Neural cell (in vitro differentiated cells): ENCODE results near the gene IL3RA. TPM values are rescaled to one million over a fixed set of nuclear protein-coding genes. Genes with fewer than 3 reads are reported as not detected.
"Not testable (repeated sequence)": the region's sequence is repeated elsewhere in the genome, so short reads cannot be mapped to it uniquely, and the experiment has no call there.

ENCODE experiments used
- H2AFZ ChIP-seq: fragments of 200-600, 300-800 bp; sonication (generic), shearing (Covaris generic); 2 replicates; pipeline ENCODE4 v1.6.0; 2014; ENCODE audit warnings: low read depth, mild to moderate bottlenecking, antibody characterized with exemption, low read length, moderate library complexity
- H3F3A ChIP-seq: fragments of 200-600 bp; shearing (Covaris generic); 2 replicates; pipeline ENCODE4 v1.6.1; 2016; ENCODE audit warnings: mild to moderate bottlenecking, moderate library complexity, mixed read lengths, antibody characterized with exemption, low read length; ENCODE audit not compliant: insufficient read depth, poor library complexity, severe bottlenecking
- H3K27ac ChIP-seq: fragments of 200-600, 300-800 bp; sonication (generic), shearing (Covaris generic); 2 replicates; pipeline ENCODE4 v1.5.1; 2014; ENCODE audit warnings: mild to moderate bottlenecking, low read length, moderate library complexity
- H3K27me3 ChIP-seq: fragments of 300-800, 200-600 bp; sonication (generic), shearing (Covaris generic); 2 replicates; pipeline ENCODE4 v1.6.0; 2014; ENCODE audit warnings: mild to moderate bottlenecking, low read depth, low read length, moderate library complexity; ENCODE audit not compliant: insufficient read depth
- H3K36me3 ChIP-seq: fragments of 300-800, 200-600 bp; sonication (generic), shearing (Covaris generic); 2 replicates; pipeline ENCODE4 v1.5.1; 2014; ENCODE audit warnings: mild to moderate bottlenecking, antibody characterized with exemption, low read length, moderate library complexity; ENCODE audit not compliant: insufficient read depth
- H3K4me2 ChIP-seq: fragments of 300-800, 200-600 bp; sonication (generic), shearing (Covaris generic); 2 replicates; pipeline ENCODE4 v1.6.0; 2014; ENCODE audit warnings: mild to moderate bottlenecking, low read length
- H3K4me3 ChIP-seq: fragments of 300-800, 200-600 bp; sonication (generic), shearing (Covaris generic); 2 replicates; pipeline ENCODE4 v1.5.1; 2014; ENCODE audit warnings: mild to moderate bottlenecking, low read length, moderate library complexity
- H3K79me2 ChIP-seq: fragments of 200-600 bp; shearing (Covaris generic); replicated peaks from 2 replicates; pipeline ENCODE4 v1.6.0; 2014; ENCODE audit warnings: mild to moderate bottlenecking, low read length, moderate library complexity; ENCODE audit not compliant: insufficient read depth
- H3K9ac ChIP-seq: fragments of 300-800, 200-600 bp; sonication (generic), shearing (Covaris generic); 2 replicates; pipeline ENCODE4 v1.6.1; 2016; ENCODE audit warnings: mild to moderate bottlenecking, low read length, mixed read lengths
- H3K9me2 ChIP-seq: fragments of 200-600 bp; shearing (Covaris generic); 2 replicates; pipeline ENCODE4 v1.6.1; 2016; ENCODE audit warnings: mild to moderate bottlenecking, low read length, mixed read lengths; ENCODE audit not compliant: insufficient read depth
- H3K9me3 ChIP-seq: fragments of 200-600, 300-800 bp; sonication (generic), shearing (Covaris generic); 2 replicates; pipeline ENCODE4 v1.6.1; 2016; ENCODE audit warnings: mild to moderate bottlenecking, mixed run types, low read length, moderate library complexity, mixed read lengths
- H4K20me1 ChIP-seq: fragments of 200-600 bp; shearing (Covaris generic); 2 replicates; pipeline ENCODE4 v1.6.1; 2016; ENCODE audit warnings: mild to moderate bottlenecking, mixed run types; ENCODE audit not compliant: insufficient read depth
- EP300 ChIP-seq: fragments of 450-650 bp; conservative IDR thresholded peaks from 2 replicates; pipeline ENCODE4 v1.6.1; 2014; ENCODE audit warnings: antibody characterized with exemption, mild to moderate bottlenecking, moderate library complexity; ENCODE audit not compliant: poor library complexity, severe bottlenecking
- EZH2 ChIP-seq: fragments of 200-600, 300-800 bp; shearing (Covaris generic), sonication (generic); IDR thresholded peaks from 2 replicates; pipeline ENCODE4 v1.6.1; 2014; ENCODE audit warnings: antibody characterized with exemption, low read length, borderline replicate concordance, mild to moderate bottlenecking; ENCODE audit not compliant: insufficient read depth, poor library complexity, severe bottlenecking
- MXI1 ChIP-seq: fragments of 450-650 bp; conservative IDR thresholded peaks from 2 replicates; pipeline ENCODE4 v1.6.1; 2014; ENCODE audit warnings: antibody characterized with exemption, mild to moderate bottlenecking; ENCODE audit not compliant: poor library complexity, severe bottlenecking
- POLR2AphosphoS5 ChIP-seq: IDR thresholded peaks from 2 replicates; pipeline ENCODE4 v1.6.1; 2012
- RAD21 ChIP-seq: fragments of 450-650 bp; conservative IDR thresholded peaks from 2 replicates; pipeline ENCODE4 v1.6.1; 2014; ENCODE audit warnings: antibody characterized with exemption, mild to moderate bottlenecking, moderate library complexity
- SMC3 ChIP-seq: fragments of 450-650 bp; conservative IDR thresholded peaks from 2 replicates; pipeline ENCODE4 v1.6.1; 2014; ENCODE audit warnings: antibody characterized with exemption, mild to moderate bottlenecking, moderate library complexity; ENCODE audit not compliant: poor library complexity
- TAF1 ChIP-seq: IDR thresholded peaks from 2 replicates; pipeline ENCODE4 v1.6.1; 2012; ENCODE audit warnings: low read depth
- polyA plus RNA-seq: library from polyadenylated mRNA; depleted of rRNA; stranded (reverse); fragments of >200 nt; gene quantifications from 2 replicates; pipeline ENCODE4 v1.2.3, GENCODE V29; 2014
- TF ChIP-seq, protein P1 (sequence below): fragments of 450-650 bp; IDR thresholded peaks from 2 replicates; pipeline ENCODE4 v1.5.1; 2014; ENCODE audit warnings: antibody characterized with exemption, mild to moderate bottlenecking, moderate library complexity; ENCODE audit not compliant: poor library complexity, severe bottlenecking
- TF ChIP-seq, protein P2 (sequence below): IDR thresholded peaks from 2 replicates; pipeline ENCODE4 v1.6.1; 2012; ENCODE audit warnings: borderline replicate concordance

The IL3RA gene
- polyA plus RNA-seq, 1 donor from 2014 or later = not detected

DNA sequence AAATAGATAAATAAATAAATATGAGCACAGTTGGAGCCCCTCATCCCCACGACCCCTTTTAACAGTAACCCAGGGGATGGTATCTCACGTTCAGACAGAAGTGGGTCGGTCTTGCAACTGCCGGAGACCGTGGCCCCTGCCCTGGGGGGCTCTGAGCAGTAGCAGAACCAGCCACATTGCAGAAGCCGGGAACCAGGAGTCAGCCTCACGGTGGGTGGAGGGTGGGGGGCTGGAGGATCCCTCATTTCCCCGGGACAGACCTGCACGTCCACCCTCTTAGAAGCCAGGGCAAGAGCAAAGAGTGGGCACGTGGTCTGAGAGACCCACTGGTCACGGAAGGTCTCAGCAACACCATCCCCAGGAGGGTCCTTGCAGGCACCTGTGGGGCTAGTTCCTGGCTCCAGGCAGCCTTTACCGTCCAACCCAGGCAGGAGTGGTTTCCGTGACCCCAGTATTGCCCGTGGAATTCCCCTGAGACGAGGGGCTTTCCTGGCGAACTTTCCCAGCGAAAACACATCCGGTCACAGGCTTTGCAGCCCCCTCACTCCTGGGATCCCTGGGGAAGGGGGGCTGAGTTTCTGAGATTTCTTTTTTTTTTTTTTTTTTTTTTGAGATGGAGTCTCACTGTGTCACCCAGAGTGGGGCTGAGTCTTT is 8.8 kb upstream of the IL3RA start:
- no peaks in the 10 kb centered on the region for H3K27me3 ChIP-seq
- TF ChIP-seq SMC3 (no peak), MXI1 (no peak), EZH2 (no peak), RAD21 (no peak), POLR2AphosphoS5 (no peak), EP300 (no peak), TAF1 (no peak)
- TF ChIP-seq, protein P1, sequence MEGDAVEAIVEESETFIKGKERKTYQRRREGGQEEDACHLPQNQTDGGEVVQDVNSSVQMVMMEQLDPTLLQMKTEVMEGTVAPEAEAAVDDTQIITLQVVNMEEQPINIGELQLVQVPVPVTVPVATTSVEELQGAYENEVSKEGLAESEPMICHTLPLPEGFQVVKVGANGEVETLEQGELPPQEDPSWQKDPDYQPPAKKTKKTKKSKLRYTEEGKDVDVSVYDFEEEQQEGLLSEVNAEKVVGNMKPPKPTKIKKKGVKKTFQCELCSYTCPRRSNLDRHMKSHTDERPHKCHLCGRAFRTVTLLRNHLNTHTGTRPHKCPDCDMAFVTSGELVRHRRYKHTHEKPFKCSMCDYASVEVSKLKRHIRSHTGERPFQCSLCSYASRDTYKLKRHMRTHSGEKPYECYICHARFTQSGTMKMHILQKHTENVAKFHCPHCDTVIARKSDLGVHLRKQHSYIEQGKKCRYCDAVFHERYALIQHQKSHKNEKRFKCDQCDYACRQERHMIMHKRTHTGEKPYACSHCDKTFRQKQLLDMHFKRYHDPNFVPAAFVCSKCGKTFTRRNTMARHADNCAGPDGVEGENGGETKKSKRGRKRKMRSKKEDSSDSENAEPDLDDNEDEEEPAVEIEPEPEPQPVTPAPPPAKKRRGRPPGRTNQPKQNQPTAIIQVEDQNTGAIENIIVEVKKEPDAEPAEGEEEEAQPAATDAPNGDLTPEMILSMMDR = no peak
- TF ChIP-seq, protein P2, sequence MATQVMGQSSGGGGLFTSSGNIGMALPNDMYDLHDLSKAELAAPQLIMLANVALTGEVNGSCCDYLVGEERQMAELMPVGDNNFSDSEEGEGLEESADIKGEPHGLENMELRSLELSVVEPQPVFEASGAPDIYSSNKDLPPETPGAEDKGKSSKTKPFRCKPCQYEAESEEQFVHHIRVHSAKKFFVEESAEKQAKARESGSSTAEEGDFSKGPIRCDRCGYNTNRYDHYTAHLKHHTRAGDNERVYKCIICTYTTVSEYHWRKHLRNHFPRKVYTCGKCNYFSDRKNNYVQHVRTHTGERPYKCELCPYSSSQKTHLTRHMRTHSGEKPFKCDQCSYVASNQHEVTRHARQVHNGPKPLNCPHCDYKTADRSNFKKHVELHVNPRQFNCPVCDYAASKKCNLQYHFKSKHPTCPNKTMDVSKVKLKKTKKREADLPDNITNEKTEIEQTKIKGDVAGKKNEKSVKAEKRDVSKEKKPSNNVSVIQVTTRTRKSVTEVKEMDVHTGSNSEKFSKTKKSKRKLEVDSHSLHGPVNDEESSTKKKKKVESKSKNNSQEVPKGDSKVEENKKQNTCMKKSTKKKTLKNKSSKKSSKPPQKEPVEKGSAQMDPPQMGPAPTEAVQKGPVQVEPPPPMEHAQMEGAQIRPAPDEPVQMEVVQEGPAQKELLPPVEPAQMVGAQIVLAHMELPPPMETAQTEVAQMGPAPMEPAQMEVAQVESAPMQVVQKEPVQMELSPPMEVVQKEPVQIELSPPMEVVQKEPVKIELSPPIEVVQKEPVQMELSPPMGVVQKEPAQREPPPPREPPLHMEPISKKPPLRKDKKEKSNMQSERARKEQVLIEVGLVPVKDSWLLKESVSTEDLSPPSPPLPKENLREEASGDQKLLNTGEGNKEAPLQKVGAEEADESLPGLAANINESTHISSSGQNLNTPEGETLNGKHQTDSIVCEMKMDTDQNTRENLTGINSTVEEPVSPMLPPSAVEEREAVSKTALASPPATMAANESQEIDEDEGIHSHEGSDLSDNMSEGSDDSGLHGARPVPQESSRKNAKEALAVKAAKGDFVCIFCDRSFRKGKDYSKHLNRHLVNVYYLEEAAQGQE = no peak
- H3K36me3 ChIP-seq = no peaks in the 10 kb centered on the region
- no peak overlapping the region for H3K4me3 ChIP-seq
- H3F3A ChIP-seq = no peaks in the 10 kb centered on the region
- H2AFZ ChIP-seq = no peak overlapping the region
- no peak overlapping the region for H3K4me2 ChIP-seq
- no peaks in the 10 kb centered on the region for H3K9me3 ChIP-seq
- H4K20me1 ChIP-seq = no peaks in the 10 kb centered on the region
- H3K27ac ChIP-seq = no peak overlapping the region
- no peaks in the 10 kb centered on the region for H3K79me2 ChIP-seq
- H3K9ac ChIP-seq = no peak overlapping the region
- H3K9me2 ChIP-seq = no peaks in the 10 kb centered on the region

DNA sequence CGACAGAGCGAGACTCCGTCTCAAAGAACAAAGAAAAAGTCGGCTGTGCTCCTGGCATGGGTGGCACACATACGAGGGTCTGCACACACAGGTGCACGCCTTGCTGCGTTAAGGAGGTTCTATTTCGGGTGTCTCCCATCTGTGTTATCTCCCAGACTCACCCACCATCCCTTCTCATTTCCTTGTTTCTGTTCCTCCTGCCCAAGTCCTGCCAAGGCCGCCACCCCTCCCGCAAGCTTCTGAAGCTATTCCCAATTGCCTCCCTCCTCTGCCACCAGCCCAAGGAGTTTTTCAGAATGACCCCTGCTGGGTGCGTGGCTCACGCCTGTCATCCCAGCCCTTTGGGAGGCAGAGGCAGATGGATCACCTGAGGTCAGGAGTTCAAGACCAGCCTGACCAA is 6.0 kb upstream of the IL3RA start:
- no peaks in the 10 kb centered on the region for H3F3A ChIP-seq
- H3K9me2 ChIP-seq = no peaks in the 10 kb centered on the region
- no peak overlapping the region for H3K27ac ChIP-seq
- TF ChIP-seq TAF1 (no peak), POLR2AphosphoS5 (no peak), EP300 (no peak), SMC3 (no peak), EZH2 (no peak), RAD21 (no peak), MXI1 (no peak)
- TF ChIP-seq, protein P2 = no peak
- TF ChIP-seq, protein P1 = no peak
- no peak overlapping the region for H3K9ac ChIP-seq
- H2AFZ ChIP-seq = no peak overlapping the region
- no peak overlapping the region for H3K4me2 ChIP-seq
- H3K79me2 ChIP-seq = no peaks in the 10 kb centered on the region
- no peaks in the 10 kb centered on the region for H3K27me3 ChIP-seq
- no peaks in the 10 kb centered on the region for H3K36me3 ChIP-seq
- no peaks in the 10 kb centered on the region for H3K9me3 ChIP-seq
- no peaks in the 10 kb centered on the region for H4K20me1 ChIP-seq
- H3K4me3 ChIP-seq = no peak overlapping the region

DNA sequence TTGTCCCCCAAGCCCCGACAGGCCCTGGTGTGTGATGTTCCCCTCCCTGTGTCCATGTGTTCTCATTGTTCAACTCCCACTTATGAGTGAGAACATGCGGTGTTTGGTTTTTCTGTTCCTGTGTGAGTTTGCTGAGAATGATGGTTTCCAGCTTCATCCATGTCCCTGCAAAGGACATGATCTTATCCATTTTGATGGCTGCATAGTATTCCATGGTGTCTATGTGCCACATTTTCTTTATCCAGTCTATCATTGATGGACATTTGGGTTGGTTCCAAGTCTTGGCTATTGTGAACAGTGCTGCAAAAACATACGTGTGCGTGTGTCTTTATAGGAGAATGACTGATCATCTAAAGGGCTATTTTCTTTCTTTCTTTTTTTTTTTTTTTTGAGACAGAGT is 4.2 kb upstream of the IL3RA start:
- H3K36me3 ChIP-seq, H3K9me3 ChIP-seq, H3K9ac ChIP-seq, H3K27ac ChIP-seq, H4K20me1 ChIP-seq, H3K79me2 ChIP-seq, H2AFZ ChIP-seq, H3K4me2 ChIP-seq, H3K4me3 ChIP-seq, H3K27me3 ChIP-seq, H3F3A ChIP-seq, H3K9me2 ChIP-seq: not testable (repeated sequence)
